A172 (cell line): ENCODE data around the gene ACYP2. TPM values are rescaled to one million over a fixed set of nuclear protein-coding genes. Genes with fewer than 3 reads are reported as not detected.
"Not testable (repeated sequence)": the region's sequence is repeated elsewhere in the genome, so short reads cannot be mapped to it uniquely, and the experiment has no call there.

Experiments used
- DNase-seq: peaks from one replicate; pipeline ENCODE4 v3.0.0-alpha.2; 2015; ENCODE audit warnings: low spot score
- total RNA-seq: library from RNA; depleted of rRNA; stranded (reverse); fragments of >200 nt; shearing (Covaris generic); gene quantifications from 2 replicates; pipeline ENCODE4 v1.2.3, GENCODE V29; 2014; rRNA removed

ACYP2 gene
- total RNA-seq, 1 experiment from 2014 or later = 6.4 TPM

DNA sequence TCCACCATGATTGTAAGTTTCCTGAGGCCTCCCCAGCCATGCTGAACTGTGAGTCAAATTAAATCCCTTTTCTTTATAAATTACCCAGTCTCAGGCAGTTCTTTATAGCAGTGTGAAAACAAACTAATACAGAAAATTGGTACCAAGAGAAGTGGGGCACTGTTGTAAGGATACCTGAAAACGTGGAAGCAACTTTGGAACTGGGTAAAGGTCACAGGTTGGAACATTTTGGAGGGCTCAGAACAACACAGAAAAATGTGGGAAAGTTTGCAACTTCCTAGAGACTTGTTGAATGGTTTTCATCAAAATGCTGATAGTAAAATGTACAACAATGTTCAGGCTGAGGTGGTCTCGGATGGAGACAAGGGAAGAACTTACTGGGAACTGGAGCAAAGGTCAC, 209.1 kb downstream of the ACYP2 start:
- not testable (repeated sequence) for DNase-seq

DNA sequence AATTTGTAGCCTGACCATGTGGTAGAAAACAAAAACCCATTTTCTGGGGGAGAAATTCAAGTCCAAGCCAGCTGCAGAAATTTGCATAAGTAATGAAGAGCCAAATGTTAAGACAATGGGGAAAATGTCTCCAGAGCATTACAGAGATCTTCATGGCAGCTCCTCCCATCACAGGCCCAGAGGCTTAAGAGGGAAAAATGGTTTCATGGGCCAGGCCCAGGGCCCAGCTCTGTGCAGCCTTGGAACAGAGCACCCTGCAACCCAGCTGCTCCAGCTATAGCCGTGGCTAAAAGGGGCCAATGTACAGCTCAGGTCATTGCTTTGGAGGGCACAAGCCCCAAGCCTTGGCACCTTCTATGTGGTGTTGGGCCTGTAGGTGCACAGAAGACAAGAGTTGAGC, 209.7 kb downstream of the ACYP2 start:
- no peak for DNase-seq

DNA sequence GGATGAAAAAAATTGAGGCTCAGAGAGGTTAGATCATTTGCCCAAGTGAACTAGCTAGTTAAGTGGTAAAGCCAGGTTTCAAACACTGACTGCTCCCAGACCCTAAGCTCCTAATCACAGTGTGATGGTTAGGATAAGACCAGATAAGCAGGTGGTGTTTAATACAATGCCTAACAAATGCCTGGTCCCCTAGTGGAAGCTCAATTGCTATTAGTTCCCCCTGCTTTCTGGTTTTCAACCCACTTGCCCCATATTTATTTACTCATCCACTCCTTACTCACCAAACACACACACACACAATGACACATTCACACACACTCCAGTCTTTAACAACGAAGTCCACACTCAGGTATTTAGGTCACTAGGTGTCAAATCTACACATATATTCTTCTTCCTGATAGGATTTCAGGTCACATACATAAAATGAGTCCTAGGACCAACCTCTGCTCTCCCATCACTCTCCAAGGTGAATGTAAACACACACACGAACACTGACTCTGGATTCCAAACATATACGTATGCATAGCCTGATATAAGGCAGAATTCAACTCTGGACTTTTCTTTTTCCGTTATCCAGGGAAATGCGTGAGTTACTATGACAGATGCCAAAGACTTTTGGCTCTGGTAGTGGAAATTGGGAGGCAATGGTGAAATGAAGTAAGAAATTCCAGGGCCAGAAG, 214.2 kb downstream of the ACYP2 start:
- no peak for DNase-seq

DNA sequence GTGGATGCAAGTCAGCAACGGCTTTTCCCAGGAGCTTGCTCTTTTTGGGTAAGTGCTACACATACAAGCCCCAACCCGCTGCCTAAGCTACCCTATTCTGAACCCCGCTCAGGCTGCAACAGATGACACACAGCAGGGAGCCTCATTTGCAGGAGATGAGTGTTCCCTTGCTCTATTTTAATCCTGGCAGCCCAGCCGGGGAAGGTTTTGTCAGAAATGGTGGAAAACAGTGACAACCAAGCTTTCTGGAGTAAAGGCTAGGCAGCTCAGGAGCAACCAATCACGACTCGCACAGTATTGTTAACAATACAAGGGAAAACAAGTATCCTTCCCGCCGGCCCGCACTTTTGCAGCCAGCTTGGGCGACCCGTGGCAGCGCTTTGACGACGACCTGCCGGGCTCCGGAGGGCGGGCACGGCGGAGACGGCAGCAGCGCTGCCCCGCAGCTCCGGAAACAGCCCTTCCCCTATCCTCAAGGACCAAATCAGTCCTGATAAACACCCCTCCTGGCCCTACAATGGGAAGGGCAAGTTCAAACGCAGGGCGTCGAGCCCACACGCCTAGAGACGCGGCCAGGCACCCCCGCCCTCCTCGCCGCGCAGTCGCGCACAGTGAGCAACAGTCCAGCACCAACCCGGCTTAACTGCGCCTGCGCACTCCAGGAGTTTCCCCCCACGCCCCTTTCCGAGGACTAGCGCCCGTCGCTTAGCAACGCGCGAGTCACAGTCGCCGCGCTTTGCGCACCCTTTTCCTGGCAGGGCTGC, 214.9 kb downstream of the ACYP2 start:
- DNase-seq = peak; percentile 93

- no peak for DNase-seq
Measured at GRCh38 chr2:54330926-54331835, 215.8 kb downstream of the ACYP2 start.

DNA sequence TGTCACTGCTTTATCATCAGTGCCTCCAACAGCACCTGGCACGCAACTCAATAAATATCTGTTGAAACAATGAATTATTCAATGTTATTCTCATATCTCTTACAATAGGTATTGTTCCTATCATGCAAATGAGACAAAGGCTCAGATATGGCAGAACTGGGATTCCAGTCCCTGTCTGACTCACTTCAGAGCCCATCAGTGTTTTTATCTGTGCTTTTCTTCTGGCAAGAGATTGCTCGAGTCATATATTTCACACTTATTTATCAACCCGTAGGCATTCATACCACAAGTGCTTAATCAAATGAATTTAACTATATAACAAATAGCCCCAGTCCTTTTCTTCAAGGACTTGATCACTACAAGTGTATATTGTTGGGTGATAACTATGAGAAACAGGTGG, 217.0 kb downstream of the ACYP2 start:
- no peak for DNase-seq

GRCh38 chr2:54336136-54336976, 220.9 kb downstream of the ACYP2 start:
- peak; percentile 16 for DNase-seq

DNA sequence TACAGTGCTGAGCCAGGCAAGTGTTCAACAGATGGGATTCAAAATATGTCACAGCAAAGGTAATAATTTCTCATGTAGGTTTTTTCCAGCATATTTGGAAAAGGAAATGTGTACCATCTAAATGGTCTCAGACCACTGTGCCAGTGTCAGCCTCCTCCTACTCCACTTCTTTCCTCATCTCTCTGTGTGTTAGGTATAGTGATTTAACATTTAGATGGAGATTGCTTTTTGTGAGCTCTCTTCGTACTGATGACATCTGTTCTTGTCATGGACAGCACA, 221.5 kb downstream of the ACYP2 start:
- DNase-seq = no peak

GRCh38 chr2:54341656-54342055, 226.2 kb downstream of the ACYP2 start:
- no peak for DNase-seq

- no peak for DNase-seq
Measured at GRCh38 chr2:54342603-54343002, 227.2 kb downstream of the ACYP2 start.

GRCh38 chr2:54347622-54348021, 232.2 kb downstream of the ACYP2 start:
- no peak for DNase-seq

GRCh38 chr2:54348646-54349045, 233.2 kb downstream of the ACYP2 start:
- DNase-seq = no peak

GRCh38 chr2:54350426-54350825, 235.0 kb downstream of the ACYP2 start:
- DNase-seq = no peak

DNA sequence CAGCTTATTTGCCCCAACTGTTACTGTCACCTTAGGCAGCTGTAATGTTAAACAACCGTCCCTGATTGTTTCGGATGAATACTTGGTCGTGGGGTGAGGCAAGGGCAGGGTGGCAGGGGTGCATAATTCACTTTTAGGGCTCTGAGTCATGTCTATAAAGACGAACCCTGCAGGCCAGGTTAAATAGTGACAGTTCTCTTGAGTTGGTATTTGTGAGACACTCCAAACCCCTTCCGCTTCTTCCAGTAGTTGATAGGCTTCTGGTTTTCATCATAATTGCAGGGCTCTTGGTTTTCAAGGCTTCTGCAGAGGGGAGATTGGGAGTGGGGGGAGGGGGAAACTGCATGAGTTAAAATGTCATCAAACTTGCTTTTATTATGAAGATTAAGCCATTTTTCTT, 237.8 kb downstream of the ACYP2 start:
- DNase-seq = no peak

Other genes starting within 250 kb of the ACYP2 start
- 36.1 and 41.1 TPM in 2 replicates for gene PSME4, start 144.6 kb upstream of the ACYP2 start, total RNA-seq
- gene TSPYL6, start 140.6 kb downstream of the ACYP2 start, total RNA-seq = not detected in 2 replicates